GM19240 (cell line): Measurements from ENCODE around the gene KLK12.

Experiments used
- DNase-seq: peaks from one replicate; pipeline ENCODE4 v3.0.0; 2011; ENCODE audit warnings: low spot score; ENCODE audit not compliant: insufficient read length

Gene KLK12

GRCh38 chr19:50983625-50984292, 51.0 kb downstream of the KLK12 start, which contains the start of gene KLK7:
TSS of gene KLK7 (minus strand) at chr19:50983917. CDS start at chr19:50982399, 1,518 bp downstream.
- DNase-seq = no peak

GRCh38 chr19:50982186-50982585, 52.6 kb downstream of the KLK12 start:
- DNase-seq = no peak

- no peak for DNase-seq
These were observed 53.1 kb downstream of the KLK12 start for GRCh38 chr19:50981587-50982146.

GRCh38 chr19:50980208-50980607, 54.6 kb downstream of the KLK12 start:
- no peak for DNase-seq

GRCh38 chr19:50979758-50980157, 55.0 kb downstream of the KLK12 start:
- no peak for DNase-seq
